HAP-1 (cell line): ENCODE results near the gene TSPOAP1.

Source experiments
- DNase-seq, 2 experiments: peaks; one replicate each; pipeline ENCODE4 v3.0.0-alpha.2; 2016 to 2020; ENCODE audit warnings: low spot score in 2 of 2
- H3K27me3 ChIP-seq: fragments of 250-450 bp; sonication (Bioruptor Pico); 2 replicates; pipeline ENCODE4 v1.5.1; 2020; ENCODE audit warnings: low read depth, mild to moderate bottlenecking, moderate library complexity
- H3K36me3 ChIP-seq: fragments of 250-450 bp; sonication (Bioruptor Pico); replicated peaks from 2 replicates; pipeline ENCODE4 v1.5.1; 2020; ENCODE audit warnings: mild to moderate bottlenecking
- H3K4me1 ChIP-seq: fragments of 250-450 bp; sonication (Bioruptor Pico); 2 replicates; pipeline ENCODE4 v1.5.1; 2020; ENCODE audit warnings: mild to moderate bottlenecking
- H3K4me3 ChIP-seq: fragments of 250-450 bp; sonication (Bioruptor Pico); 2 replicates; pipeline ENCODE4 v1.5.1; 2020; ENCODE audit warnings: mild to moderate bottlenecking, moderate library complexity
- H3K9me3 ChIP-seq: fragments of 250-450 bp; sonication (Bioruptor Pico); 2 replicates; pipeline ENCODE4 v1.5.1; 2020; ENCODE audit warnings: mild to moderate bottlenecking, moderate library complexity
- in situ Hi-C: fragments of 300-500 bp; cut with MboI; formaldehyde crosslinking; loops from 3 replicates; pipeline ENCODE4 v1.14.3; 2020; ENCODE audit warnings: low sequenced_read_pairs, inconsistent platforms, mixed read lengths

The TSPOAP1 gene

DNA sequence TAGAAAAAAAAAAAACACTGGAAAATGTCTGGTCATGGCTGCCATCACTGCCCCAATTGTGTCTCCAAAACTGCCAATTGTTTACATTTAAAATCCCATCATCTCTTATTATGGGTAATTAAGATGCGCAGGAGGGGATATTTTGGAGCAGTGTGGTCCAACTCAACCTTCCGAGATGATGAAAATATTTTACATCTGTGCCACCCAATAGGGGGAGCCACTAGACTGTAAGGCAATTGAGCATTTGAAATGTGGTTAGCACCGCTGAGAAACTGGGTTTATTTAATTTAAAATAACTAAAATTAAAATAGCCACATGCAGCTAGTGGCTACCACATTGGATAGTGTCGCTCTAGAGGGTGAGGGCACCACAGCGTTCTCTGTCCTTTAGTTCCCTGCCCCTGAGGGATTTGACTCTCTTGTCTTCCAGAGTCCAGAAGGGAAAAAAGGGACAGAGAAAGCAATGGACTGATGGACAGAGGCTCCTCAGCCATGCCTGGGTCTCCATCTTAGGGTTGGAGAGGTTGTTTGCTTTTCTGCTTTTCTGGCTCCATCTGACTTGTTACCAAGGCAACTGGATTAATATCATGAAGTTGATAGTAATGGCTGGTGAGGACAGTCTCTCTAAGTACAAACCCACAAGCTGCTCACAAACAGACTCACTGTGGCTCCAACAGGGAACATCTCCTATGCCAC is 51.3 kb downstream of the TSPOAP1 start:
- H3K36me3 ChIP-seq = no peaks in the 10 kb centered on the region
- in situ Hi-C loops = no loop called here
- no peaks in the 10 kb centered on the region for H3K27me3 ChIP-seq
- no peak for DNase-seq
- H3K4me1 ChIP-seq = no peaks in the 10 kb centered on the region
- no peaks in the 10 kb centered on the region for H3K9me3 ChIP-seq
- no peak overlapping the region for H3K4me3 ChIP-seq

DNA sequence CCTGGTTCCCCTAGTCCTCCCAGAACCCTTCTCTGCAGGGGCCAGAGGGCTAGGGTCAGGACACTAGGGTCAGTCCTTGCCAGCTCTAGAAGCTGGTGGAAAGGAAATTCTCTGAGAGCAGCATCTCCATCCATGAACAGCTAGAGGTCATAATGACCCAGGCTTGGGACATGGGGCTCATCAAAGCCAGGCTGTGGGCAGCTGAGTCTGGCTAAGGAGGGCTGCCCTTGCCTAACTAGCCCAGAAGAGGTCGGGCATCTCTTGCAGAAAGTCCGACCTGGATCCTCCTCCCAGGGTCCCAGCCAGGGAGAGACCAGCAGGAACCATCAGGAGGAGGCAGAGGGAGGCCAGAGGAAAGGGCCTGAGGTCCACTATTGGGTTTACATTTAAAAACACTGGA is 52.2 kb downstream of the TSPOAP1 start:
- DNase-seq = no peak
- Histone ChIP-seq H3K36me3 (no peaks in the 10 kb centered on the region), H3K4me1 (no peaks in the 10 kb centered on the region), H3K27me3 (no peaks in the 10 kb centered on the region), H3K9me3 (no peaks in the 10 kb centered on the region), H3K4me3 (no peak overlapping the region)
- in situ Hi-C loops = no loop called here

DNA sequence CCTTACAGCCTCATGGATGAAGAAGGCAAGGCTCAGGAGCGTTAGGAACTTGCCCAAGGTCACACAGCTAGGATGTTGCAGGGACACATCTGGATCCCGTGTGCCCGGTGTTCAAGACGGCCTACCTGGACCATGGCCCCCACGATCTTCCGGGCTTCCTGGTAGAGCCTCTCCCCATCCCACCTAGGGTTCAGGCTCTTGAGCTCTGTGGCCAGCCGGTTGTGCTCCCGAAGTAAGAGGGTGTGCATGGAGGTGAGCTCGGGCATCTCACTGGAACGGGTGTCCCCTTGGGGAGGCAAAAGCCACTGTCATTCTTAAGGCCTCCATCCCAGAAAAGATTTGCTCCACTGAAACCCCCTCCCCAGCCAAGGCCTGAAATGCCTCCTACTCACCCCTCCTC is 53.2 kb downstream of the TSPOAP1 start:
- H3K4me3 ChIP-seq = no peak overlapping the region
- DNase-seq = no peak
- in situ Hi-C loops = no loop called here
- H3K36me3 ChIP-seq = no peaks in the 10 kb centered on the region
- H3K27me3 ChIP-seq = no peaks in the 10 kb centered on the region
- H3K9me3 ChIP-seq = no peaks in the 10 kb centered on the region
- no peaks in the 10 kb centered on the region for H3K4me1 ChIP-seq

DNA sequence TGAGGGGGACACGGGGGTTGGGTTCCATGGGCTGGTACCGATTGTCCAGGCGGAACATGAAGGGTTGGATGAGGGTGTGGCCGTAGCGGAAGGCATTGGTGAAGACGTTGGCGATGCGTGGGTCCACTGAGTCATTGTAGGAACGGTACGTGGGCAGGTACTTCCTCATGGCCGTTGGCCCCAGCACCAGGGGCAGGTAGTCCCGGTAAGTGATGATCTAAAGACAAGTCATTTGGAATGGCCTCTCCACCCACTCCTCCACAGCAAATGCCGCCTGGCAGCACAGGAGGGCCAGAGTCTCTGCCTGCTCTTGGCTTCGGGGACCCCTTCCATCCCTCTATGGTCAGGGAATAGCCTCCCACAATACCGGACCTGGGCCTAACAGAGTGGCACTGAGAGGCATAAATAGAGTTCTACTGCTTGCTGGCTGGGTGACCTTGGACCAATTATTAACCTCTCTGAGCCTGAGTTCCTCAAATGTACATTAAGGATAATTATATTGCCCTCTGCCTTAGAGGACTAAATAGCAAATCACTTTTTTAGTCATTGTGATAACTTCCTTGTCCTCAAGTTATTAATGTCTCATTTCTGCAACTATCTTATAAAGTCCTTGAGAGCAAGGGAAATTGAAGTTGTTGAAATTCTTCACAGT is 55.0 kb downstream of the TSPOAP1 start:
- in situ Hi-C loops = no loop called here
- H3K4me3 ChIP-seq = no peak overlapping the region
- no peaks in the 10 kb centered on the region for H3K36me3 ChIP-seq
- no peaks in the 10 kb centered on the region for H3K27me3 ChIP-seq
- no peaks in the 10 kb centered on the region for H3K4me1 ChIP-seq
- no peaks in the 10 kb centered on the region for H3K9me3 ChIP-seq
- no peak for DNase-seq

DNA sequence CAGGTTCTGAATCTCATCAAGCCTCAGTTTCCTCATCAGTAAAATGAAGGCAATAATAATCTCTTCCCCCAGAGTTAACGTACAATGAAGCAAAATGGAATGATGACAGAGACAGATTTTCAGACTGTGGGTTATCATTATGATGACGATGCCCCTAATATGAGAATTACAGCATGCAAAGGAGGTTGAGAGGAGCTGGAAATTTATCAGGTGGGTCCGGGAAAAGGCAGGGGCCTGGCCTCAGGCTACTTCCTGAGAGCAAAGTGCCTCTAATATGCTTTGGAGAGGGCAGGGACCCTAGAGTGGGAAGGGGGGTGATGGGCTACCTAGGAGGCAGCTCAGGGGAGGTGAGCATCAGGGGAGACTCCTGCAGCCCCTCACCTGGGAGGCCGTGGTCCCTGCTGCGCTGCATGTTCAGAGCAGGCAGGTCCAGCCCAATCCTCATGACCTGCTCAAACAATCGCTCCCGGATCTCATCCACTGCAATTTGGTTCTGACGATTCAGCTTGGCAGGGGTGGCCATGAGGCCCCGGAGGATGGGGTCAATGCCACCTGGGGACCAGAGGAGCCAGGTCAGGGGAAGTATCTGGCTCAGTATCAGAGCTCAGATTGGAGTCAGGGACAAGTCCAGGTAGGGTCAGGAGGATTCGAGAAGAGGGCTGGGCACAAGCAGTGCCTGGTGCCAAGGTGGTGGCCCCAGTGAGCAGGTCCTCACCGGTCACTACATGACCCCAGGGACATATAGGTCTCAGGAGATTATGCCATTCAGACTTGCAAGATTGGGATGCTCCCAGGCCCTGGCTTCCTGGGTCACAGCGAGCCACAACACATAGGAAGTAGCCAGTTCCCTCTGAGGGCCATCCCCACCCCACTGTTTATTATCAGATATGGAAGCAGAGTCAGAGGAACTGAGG is 56.0 kb downstream of the TSPOAP1 start:
- H3K4me1 ChIP-seq = no peaks in the 10 kb centered on the region
- in situ Hi-C loops = no loop called here
- DNase-seq = no peak

DNA sequence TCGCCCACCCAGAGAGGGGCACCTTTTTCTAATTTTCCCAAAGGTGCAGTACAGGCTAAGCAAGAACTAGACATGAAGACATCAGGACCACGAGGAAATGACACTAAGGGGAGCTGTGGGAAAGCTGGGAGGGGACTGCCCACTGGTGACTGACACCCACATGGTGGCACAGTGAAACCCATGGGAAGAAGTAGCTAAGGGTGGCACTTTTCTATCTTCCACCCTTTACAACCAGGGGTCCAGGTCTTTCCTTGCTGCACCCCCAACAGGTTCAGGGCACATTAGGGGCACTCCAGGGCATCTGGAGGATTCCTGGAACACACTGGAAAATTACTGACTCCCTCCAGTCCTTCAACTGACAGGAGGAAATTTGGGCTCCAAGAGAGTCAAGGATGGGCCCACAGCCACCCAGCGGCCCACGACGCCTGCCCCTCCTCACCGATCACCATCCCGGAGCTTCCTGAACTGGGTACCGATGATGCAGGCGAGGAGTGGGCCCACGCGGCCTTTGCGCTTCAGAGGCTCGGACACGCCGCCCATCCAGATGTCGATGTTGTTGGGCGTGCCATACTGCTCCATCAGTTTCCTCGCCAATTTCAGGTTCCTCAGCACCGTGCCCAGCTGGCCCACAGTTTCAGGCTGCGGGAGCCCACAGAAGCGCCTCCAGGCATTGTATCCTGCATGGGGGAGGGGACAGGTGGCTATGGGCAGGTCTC is 57.2 kb downstream of the TSPOAP1 start:
- H3K4me1 ChIP-seq = no peaks in the 10 kb centered on the region
- no peak for DNase-seq
- no peak overlapping the region for H3K4me3 ChIP-seq
- H3K9me3 ChIP-seq = no peaks in the 10 kb centered on the region
- H3K27me3 ChIP-seq = peaks cover 3% of the 10 kb centered on the region; the same call in 1 of the 2 replicates
- in situ Hi-C loops = no loop called here
- H3K36me3 ChIP-seq = no peaks in the 10 kb centered on the region

More for the DNA sequence above, 56.0 kb downstream of the TSPOAP1 start:
- H3K27me3 ChIP-seq = no peaks in the 10 kb centered on the region
- no peaks in the 10 kb centered on the region for H3K9me3 ChIP-seq
- no peaks in the 10 kb centered on the region for H3K36me3 ChIP-seq
- H3K4me3 ChIP-seq = no peak overlapping the region

DNA sequence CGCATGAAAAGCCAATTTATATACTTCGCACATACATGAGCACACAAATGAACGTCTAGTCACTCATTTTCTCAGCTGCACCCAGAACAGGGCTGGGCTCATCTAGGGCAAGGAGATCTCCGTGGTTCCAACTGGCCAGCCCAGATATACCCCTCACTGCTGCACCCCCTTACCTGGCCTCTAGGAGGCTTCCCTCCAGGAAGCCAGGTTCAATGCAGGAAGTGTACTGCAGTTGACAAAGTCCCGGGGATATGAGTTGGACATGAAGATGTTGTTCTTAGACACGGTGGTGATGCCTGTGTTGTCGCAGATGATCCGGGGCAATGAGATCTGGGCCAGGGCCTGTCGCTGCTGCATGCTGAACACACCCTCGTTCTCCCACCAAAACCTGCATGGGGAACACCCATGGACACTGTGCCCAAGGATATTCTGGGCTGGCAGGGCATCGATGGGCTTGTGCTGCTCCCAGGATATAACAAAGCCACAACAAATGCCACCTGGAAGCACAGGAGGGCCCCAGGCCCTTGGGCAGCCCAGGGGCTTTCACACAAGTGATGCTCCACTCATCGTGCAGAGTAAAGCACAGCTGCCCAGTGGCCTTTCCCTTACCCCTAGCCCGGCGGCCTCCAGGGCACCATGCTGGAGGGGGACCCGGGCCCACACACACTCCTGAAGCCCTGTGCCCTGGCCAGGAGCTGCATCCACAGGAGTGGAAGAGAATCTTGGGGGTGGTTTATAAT is 57.9 kb downstream of the TSPOAP1 start:
- Histone ChIP-seq H3K36me3 (no peaks in the 10 kb centered on the region), H3K4me3 (no peak overlapping the region), H3K4me1 (no peaks in the 10 kb centered on the region), H3K27me3 (peaks cover 3% of the 10 kb centered on the region; the same call in 1 of the 2 replicates), H3K9me3 (no peaks in the 10 kb centered on the region)
- in situ Hi-C loops = no loop called here
- no peak for DNase-seq

DNA sequence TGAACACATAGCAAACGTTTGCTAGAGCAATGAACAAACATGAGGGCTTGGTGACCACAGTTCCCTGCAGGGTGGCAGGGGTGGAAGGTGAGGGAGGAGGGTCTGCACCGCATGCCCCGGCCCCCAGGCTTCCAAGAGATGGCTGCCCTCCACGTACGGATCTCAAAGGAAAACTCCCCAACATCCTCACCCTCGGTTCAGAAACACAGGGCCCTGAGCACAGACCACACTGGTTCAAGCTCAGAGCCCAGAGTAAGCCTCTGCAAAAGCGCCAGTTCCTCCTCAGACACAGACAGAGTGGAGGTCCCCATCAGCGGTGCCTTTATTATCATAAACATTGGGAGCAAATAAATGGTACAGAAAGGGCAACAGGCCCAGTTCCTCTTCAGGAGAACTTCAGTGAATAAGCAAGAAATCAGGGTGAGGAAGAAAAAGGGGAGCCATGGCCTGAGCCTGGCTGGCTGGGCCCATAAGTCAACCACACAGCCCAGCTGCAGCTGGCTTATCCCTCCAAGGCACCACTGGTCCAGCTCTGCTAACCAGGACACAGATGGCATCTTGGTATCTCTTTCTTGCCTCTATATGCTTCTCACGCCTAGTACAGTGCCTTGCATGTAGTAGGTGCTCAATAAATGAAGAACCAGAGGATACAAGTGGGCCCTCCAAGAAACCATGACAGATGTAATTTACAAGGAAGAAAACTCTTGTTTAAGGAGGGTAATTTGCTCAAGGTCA is 58.9 kb downstream of the TSPOAP1 start:
- DNase-seq = no peak
- Histone ChIP-seq H3K36me3 (no peaks in the 10 kb centered on the region), H3K9me3 (no peaks in the 10 kb centered on the region), H3K4me3 (no peak overlapping the region), H3K4me1 (no peaks in the 10 kb centered on the region), H3K27me3 (peaks cover 5% of the 10 kb centered on the region)
- in situ Hi-C loops = no loop called here

DNA sequence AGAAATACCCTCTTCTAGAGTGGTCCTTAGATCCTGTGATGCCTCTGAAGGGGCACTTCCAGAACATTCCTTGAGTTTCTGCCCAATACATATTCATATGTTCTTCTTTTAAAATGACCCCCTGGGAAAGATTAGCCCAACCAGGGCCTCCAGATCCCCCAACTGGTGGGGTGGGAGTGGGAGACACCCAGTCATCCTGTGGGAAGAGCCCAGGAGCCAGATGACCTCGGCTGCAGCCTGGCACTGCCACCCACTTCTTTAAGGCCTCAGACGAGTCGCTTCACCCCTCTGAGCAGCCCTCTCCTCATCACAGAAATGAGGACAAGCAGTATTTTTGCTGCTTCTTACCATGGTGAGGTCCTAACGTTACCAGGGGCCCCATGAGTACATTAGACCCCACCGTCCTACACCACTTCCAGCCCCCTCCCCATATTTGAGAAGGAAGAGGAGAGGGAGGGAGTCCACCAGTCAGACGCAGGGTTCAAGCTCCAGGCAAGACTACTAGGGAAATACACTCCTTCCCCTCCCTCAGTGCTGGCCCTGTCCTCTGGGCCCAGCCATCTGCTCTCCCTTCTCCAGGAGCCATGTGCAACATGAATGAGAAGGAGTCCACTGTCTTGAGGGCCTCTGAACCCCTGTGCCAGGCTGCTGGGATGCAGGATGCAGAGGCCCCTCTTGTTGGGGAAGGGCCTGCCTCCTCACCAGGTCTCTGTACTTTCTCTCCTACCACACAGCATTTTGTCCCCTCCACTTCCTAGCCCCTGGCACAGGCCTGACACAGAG is 59.6 kb downstream of the TSPOAP1 start:
- Histone ChIP-seq H3K27me3 (peaks cover 11% of the 10 kb centered on the region), H3K4me3 (no peak overlapping the region), H3K4me1 (no peaks in the 10 kb centered on the region), H3K36me3 (no peaks in the 10 kb centered on the region), H3K9me3 (no peaks in the 10 kb centered on the region)
- DNase-seq = no peak
- in situ Hi-C loops = no loop called here

DNA sequence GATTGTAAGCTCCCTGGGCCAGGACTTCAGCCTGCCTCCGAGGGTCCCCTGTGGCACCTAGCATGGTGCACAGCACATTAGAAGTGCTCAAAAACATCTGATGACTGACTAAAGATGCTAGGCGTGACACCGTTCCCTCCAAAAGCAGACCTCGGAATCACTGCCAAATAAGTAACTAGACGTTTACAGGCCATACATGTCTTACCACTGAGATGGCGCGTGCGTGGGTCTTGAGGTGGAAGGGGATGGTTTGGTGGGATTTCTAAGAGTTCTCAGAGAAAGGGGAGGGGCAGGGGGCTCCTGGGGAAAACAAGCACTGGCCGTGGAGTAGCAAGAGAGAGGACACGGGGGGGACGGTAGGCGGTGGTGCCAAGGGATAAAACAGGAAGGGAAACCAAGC is 60.3 kb downstream of the TSPOAP1 start:
- no peak overlapping the region for H3K4me3 ChIP-seq
- H3K36me3 ChIP-seq = no peaks in the 10 kb centered on the region
- H3K9me3 ChIP-seq = no peaks in the 10 kb centered on the region
- H3K27me3 ChIP-seq = peaks cover 16% of the 10 kb centered on the region
- in situ Hi-C loops = no loop called here
- DNase-seq = no peak
- H3K4me1 ChIP-seq = no peaks in the 10 kb centered on the region

DNA sequence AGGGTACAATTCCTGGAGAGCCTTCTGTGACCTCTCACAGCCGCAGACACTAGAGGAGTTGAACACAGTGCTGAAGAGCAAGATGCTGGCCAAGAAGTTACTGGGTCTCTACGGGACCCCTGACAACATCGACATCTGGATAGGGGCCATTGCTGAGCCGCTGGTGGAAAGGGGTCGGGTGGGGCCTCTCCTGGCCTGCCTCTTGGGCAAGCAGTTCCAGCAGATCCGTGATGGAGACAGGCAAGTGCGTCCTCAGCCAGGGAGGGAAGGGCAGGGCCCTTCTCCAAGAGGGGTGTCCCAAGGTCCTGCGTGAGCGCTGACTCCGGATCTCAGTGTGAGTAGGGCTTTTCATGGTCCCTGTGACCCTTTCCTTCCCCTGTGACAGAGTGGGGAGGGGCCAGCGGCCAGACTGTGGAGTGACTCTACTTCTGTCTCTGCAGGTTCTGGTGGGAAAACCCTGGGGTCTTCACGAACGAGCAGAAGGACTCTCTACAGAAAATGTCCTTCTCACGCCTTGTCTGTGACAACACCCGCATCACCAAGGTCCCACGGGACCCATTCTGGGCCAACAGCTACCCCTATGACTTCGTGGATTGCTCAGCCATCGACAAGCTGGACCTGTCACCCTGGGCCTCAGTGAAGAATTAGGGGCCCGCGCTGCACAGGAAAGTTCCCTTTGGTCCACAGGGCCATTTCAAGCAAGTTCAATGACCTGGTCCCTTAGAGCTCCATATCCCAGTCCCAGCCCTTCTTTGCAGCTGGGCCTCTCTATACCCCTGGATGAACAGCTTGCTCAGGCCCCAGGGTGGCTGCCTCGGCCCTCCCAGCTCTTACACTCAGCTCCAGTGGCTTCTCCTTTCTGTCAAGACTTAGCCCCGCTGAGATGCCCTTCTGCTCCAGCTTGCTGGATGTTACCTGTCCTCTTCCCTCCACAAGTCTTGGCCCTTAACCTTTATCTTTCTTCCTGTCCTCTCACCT is 61.0 kb downstream of the TSPOAP1 start:
- H3K4me1 ChIP-seq = no peaks in the 10 kb centered on the region
- no peaks in the 10 kb centered on the region for H3K36me3 ChIP-seq
- no peak overlapping the region for H3K4me3 ChIP-seq
- no peaks in the 10 kb centered on the region for H3K9me3 ChIP-seq
- H3K27me3 ChIP-seq = peaks cover 21% of the 10 kb centered on the region
- no peak for DNase-seq
- in situ Hi-C loops = no loop called here
